ENCODE results near the gene TMEM179B. TPM values are rescaled to one million over a fixed set of nuclear protein-coding genes. Genes with fewer than 3 reads are reported as not detected.
"Not testable (repeated sequence)": the region's sequence is repeated elsewhere in the genome, so short reads cannot be mapped to it uniquely, and the experiment has no call there.

Gene TMEM179B
- total RNA-seq, 4 donors from 2014 or later, result 22.3 to 83.8 (median 34.2) TPM

DNA sequence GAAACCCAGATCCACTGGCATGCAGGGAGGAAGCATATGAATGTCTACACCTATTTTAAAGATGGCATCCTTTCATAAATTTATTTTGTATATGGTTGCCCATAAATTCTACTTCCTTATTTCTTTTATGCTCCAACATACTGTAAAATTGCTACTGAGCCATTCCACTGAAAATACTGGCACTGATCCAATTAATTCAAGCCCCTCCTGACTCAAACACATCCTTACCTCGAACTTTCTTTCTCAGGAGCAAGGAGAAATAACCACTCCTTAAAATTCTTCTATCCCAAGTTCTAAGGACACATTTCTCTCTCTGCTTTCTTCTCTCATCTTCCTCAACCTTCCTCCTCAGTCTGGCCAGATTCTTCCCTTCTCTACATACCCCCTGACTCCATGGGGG lies 23.5 kb downstream of the TMEM179B start:
- intact Hi-C loops (cut with DNase I; ENCODE audit: low total_unique reads), result no loop called here
- DNase-seq, result no peak
- Histone ChIP-seq H3K9me3 (no peaks in the 10 kb centered on the region), H3K4me3 (no peak overlapping the region), H3K4me1 (no peaks in the 10 kb centered on the region), H3K27me3 (no peaks in the 10 kb centered on the region), H3K36me3 (no peaks in the 10 kb centered on the region), H3K27ac (no peak overlapping the region)
- TF ChIP-seq CTCF (IDR thresholded peaks at IDR 0.05) (no peak), POLR2A (IDR thresholded peaks at IDR 0.05) (no peak)

- H3K27me3 ChIP-seq, result no peaks in the 10 kb centered on the region
- intact Hi-C loops (cut with DNase I; ENCODE audit: low total_unique reads), result no loop called here
- H3K4me1 ChIP-seq, result no peaks in the 10 kb centered on the region
- no peaks in the 10 kb centered on the region for H3K36me3 ChIP-seq
- no peaks in the 10 kb centered on the region for H3K9me3 ChIP-seq
- DNase-seq, result no peak
- H3K27ac ChIP-seq, result no peak overlapping the region
- TF ChIP-seq CTCF (IDR thresholded peaks at IDR 0.05) (no peak), POLR2A (IDR thresholded peaks at IDR 0.05) (no peak)
- H3K4me3 ChIP-seq, result no peak overlapping the region
Measured at GRCh38 chr11:62811659-62812058, 24.5 kb downstream of the TMEM179B start.

- H3K9me3 ChIP-seq, result no peaks in the 10 kb centered on the region
- intact Hi-C loops (cut with DNase I; ENCODE audit: low total_unique reads), result no loop called here
- no peaks in the 10 kb centered on the region for H3K27me3 ChIP-seq
- no peaks in the 10 kb centered on the region for H3K4me1 ChIP-seq
- H3K4me3 ChIP-seq, result no peak overlapping the region
- TF ChIP-seq CTCF (IDR thresholded peaks at IDR 0.05) (no peak), POLR2A (IDR thresholded peaks at IDR 0.05) (no peak)
- H3K27ac ChIP-seq, result no peak overlapping the region
- DNase-seq, result no peak
- no peaks in the 10 kb centered on the region for H3K36me3 ChIP-seq
Measured at GRCh38 chr11:62816557-62816956, 29.4 kb downstream of the TMEM179B start.

DNA sequence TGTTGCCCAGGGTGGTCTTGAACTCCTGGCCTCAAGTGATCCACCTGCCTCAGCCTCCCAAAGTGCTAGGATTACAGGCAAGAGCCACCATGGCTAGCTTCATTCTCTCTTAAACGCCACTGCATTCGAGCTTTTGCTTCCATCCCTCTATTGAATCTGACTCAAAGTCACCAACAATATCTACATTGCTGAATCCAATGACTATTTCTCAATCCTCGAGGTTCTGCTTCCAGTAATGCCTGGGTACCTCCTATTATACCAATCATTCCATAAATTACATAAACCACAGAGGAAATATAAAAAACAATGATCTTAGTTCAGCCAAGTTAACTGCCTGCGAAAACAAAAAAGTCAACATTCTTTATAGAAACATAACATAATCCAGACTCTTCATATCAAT lies 29.9 kb downstream of the TMEM179B start:
- Histone ChIP-seq H3K27me3 (no peaks in the 10 kb centered on the region), H3K4me3 (no peak overlapping the region), H3K4me1 (no peaks in the 10 kb centered on the region), H3K27ac (no peak overlapping the region), H3K9me3 (no peaks in the 10 kb centered on the region), H3K36me3 (no peaks in the 10 kb centered on the region)
- TF ChIP-seq POLR2A (IDR thresholded peaks at IDR 0.05) (no peak), CTCF (IDR thresholded peaks at IDR 0.05) (no peak)
- DNase-seq, result no peak
- intact Hi-C loops (cut with DNase I; ENCODE audit: low total_unique reads), result no loop called here

DNA sequence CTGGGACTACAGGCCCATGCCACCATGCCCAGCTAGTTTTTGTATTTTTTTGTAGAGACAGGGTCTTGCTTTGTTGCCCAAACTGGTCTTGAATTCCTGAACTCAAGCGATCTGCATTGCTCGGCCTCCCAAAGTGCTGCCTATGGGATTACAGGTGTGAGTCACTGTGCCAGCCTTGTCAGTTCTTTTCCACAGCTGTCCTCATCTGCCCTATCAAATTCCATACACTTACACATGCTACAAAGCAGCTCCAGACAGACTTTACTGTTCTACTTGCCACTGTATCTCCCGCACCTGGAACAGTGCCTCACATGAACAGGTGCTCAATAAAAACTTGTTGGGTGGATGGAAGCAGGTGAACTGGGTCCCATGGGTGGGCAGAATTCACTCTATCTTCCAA lies 36.5 kb downstream of the TMEM179B start:
- no peak for DNase-seq
- H3K36me3 ChIP-seq, result no peaks in the 10 kb centered on the region

GRCh38 chr11:62828130-62828529 lies 40.9 kb downstream of the TMEM179B start:
- H3K9me3 ChIP-seq; H3K36me3 ChIP-seq; H3K27ac ChIP-seq; intact Hi-C loops (cut with DNase I; ENCODE audit: low total_unique reads); H3K27me3 ChIP-seq; DNase-seq; H3K4me3 ChIP-seq: not testable (repeated sequence)
- peaks cover 0 to 25% of the 10 kb centered on the region in 2 donors for H3K4me1 ChIP-seq

More for the DNA sequence above, 36.5 kb downstream of the TMEM179B start:
- Histone ChIP-seq H3K9me3 (no peaks in the 10 kb centered on the region), H3K4me1 (no peaks in the 10 kb centered on the region), H3K27me3 (no peaks in the 10 kb centered on the region), H3K27ac (no peak overlapping the region), H3K4me3 (no peak overlapping the region)
- TF ChIP-seq CTCF (IDR thresholded peaks at IDR 0.05) (no peak), POLR2A (IDR thresholded peaks at IDR 0.05) (no peak)
- intact Hi-C loops (cut with DNase I; ENCODE audit: low total_unique reads), result no loop called here
